SK-N-DZ (cell line): ENCODE data around the gene RABAC1.

Source experiments
- DNase-seq: peaks from one replicate; pipeline ENCODE4 v3.0.0-alpha.2; 2015; ENCODE audit warnings: low spot score

RABAC1 gene

GRCh38 chr19:41928754-41929535 lies 30.2 kb downstream of the RABAC1 start:
- DNase-seq, result no peak

- no peak for DNase-seq
Observed at GRCh38 chr19:41928221-41928683, 30.9 kb downstream of the RABAC1 start, which contains the start of gene ERFL. ERFL (minus strand) TSS chr19:41928449; CDS start chr19:41912919, 15,530 bp downstream.

GRCh38 chr19:41927497-41928192 lies 31.5 kb downstream of the RABAC1 start:
- no peak for DNase-seq

DNA sequence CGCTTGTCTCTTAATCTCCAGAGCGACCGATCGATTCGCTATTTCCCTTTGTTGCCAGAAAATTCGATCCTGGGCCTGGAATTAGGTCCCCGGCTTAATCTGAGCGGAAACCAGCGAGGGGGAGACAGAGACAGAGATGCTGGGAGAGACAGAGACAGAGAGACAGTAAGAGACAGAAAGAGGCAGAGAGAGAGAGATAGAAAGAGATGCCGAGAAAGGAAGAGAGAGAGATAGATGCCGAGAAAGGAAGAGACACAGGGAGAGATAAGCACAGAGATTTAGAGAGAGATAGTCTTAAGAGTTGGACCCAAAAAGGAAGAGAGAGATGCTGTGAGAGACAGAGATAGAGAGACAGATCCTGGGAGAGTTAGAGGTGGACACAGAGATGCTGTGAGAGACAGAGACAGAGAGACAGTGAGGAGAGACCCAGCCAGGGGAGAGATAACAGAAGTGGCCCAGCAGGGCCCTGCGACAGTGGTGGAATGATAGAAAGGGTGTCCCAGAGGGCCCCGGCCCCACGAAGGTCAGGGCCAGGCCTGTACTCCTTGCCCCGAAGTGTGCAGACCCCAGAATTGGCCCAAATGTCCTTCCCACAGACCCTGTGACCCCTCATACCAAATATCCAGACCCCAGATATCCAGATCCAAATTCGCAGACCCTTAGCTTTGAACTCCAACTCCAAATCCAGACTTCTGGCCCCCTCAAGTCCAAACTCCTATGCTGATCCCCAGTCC lies 32.2 kb downstream of the RABAC1 start:
- DNase-seq, result no peak

GRCh38 chr19:41926028-41926762 lies 32.9 kb downstream of the RABAC1 start:
- DNase-seq, result no peak

DNA sequence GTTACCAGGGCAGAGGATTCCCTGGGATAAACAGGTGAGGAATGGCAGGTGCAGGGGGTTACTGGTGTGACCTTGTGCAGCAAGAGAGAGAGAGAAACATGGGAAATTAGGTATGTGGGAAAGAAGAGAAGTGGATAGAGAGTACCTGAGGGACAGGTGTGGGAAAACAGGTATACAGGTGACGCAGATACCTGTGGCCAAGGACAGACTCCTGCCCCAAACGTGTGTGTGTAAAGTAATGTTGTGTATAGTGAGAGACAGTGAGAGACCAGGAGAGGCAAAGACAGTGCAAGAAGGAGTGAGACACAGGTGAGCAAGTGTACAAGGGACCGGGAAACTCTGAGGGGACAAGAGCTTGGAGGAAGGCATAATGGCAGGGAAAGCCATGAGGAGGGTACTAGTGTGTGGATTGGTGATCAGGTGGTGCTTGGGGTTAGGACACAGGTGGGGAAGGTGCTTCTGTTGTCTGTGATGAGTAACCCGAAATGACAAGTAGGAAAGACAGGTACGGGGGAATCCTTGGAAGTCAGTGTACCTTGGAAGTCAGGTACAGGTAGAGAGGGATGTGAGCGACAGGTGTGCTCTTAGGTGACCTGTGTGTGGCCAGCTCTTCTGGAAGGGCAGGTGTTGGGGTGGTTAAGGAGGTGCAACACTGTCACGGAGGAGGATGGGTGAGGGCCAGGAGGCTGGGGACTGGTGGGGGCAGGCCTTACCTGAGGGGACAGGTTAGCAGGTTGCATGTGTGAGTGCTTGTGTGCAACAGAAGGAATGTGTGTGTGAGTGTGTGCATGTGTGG lies 33.7 kb downstream of the RABAC1 start:
- DNase-seq, result no peak

DNA sequence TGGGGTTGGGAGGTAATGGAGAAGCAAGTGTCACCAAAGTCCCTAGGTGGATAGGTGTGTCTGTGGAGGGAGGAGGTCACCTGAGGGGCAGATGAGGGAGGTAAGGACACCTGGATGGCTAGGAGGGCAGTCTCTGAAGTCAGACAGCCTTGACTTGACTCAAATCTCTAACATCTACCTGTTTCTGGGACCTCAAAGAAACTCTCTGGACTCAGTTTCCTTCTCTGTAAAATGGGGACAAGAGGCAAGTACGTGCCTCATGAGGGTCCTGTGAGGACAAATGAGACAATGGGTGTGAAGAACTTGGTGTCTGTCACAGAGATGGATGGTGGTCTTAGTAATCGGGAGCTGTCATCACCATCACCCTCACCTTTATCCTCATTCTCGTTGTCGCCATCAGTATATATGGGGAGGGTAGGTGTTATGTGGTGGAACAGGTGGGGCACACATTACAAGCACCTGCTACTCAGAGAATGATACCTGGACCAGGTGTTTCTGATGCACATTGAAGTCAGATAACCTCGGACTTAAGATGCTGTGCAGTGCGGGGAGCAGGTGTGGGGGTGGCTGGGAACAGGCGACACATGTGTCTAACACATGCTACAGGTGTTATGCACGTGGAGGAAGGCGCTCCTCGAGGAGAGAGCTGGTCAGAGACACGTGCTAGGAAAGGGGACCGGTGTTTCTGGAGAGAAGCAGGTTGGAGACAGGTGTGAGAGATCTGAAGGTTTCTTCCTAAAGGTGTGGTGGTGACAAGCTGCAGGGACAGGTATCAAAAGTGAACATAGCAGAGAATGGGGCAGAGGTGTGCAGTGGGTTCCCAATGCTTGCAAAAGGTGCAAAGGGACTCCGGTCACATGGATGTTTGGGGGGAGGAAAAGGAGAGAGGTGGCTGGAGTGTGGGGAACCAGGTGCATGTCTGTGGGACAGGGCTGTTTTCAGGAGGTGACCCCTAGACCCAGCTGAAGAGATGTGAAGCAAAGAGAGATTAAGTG lies 34.7 kb downstream of the RABAC1 start:
- DNase-seq, result no peak

GRCh38 chr19:41923045-41923788 lies 35.9 kb downstream of the RABAC1 start:
- DNase-seq, result no peak

GRCh38 chr19:41922585-41922984 lies 36.5 kb downstream of the RABAC1 start:
- no peak for DNase-seq

GRCh38 chr19:41921577-41922576 lies 37.2 kb downstream of the RABAC1 start:
- no peak for DNase-seq

GRCh38 chr19:41920882-41921576 lies 38.1 kb downstream of the RABAC1 start:
- DNase-seq, result no peak

DNA sequence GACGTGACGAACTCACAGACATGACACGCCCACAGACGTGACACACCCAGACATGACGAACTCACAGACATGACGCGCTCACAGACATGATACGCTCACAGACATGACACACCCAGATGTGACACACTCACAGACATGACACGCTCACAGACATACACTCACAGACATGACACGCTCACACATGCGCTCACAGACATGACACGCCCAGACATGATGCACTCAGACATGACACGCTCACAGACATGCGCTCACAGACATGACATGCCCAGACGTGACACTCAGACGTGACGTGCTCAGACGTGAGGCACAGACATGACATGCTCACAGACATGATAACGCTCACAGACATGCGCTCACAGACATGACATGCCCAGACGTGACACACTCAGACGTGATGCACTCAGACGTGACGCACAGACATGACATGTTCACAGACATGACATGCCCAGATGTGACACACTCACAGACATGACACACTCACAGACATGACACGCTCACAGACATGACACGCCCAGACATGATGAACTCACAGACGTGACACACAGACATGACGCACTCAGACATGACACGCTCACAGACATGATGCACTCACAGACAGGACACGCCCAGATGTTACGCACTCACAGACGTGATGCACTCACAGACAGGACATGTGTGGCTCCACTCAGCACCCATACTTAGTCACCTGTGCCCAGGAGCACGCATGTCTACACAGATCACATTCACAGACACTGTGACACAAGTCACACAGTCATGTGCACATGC lies 39.0 kb downstream of the RABAC1 start:
- no peak for DNase-seq

DNA sequence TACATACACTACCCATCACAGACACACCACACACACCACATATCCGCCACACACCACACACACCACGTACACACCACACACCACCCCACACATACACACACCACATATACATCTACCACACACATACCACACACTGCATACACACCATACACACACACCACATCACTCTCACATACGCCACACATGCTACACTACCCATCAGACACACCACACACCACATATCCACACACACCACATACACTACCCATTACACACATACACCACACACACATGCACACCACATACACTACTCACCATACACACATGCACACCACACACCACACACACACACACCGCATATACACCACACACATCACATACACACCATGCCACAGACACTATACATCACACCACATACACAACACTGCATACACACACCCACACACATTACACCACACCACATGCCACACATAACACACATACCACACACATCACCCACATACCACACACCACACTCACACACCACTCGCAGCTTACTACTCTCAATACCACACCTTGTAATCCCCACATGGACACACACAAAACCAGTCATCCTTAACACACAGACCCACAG lies 40.4 kb downstream of the RABAC1 start:
- no peak for DNase-seq

DNA sequence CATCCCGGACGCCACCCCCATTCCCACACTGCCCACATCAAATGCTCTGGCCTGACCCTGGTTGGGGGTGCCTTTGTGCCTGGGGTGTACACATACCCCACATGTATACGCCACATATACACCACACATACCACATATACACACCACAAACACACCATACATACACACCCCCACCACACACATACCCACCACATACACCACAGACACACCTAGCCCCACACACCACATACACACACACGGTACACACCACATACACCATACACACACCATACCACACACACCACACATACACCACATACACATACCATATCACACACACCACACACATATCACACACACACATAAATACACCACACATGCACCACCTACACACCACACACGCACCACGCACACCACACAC lies 41.0 kb downstream of the RABAC1 start:
- no peak for DNase-seq

- no peak for DNase-seq
Observed at GRCh38 chr19:41917676-41918075, 41.4 kb downstream of the RABAC1 start.
